HTR-8/SVneo (cell line): ENCODE measurements around the gene FTH1.

ENCODE experiments used
- DNase-seq: peaks from one replicate; pipeline ENCODE4 v3.0.0; 2011; ENCODE audit warnings: low spot score, mixed read lengths; ENCODE audit not compliant: insufficient read length
- FAIRE-seq: peaks from 2 replicates; lab custom pipeline; 2011; peaks lifted over from hg19 to GRCh38; lab: Jason Lieb, UNC

The FTH1 gene

GRCh38 chr11:61980783-61981541, 13.5 kb upstream of the FTH1 start:
- FAIRE-seq (no peak), DNase-seq (no peak)

- no peak for DNase-seq
- no peak for FAIRE-seq
Measured at GRCh38 chr11:61978703-61979661, 11.5 kb upstream of the FTH1 start.

GRCh38 chr11:61976813-61977475, 9.5 kb upstream of the FTH1 start:
- no peak for DNase-seq
- no peak for FAIRE-seq

- no peak for DNase-seq
- no peak for FAIRE-seq
Measured at GRCh38 chr11:61976420-61976800, 9.0 kb upstream of the FTH1 start.

GRCh38 chr11:61975638-61976419, 8.4 kb upstream of the FTH1 start:
- FAIRE-seq: no peak
- DNase-seq: no peak

- DNase-seq (no peak), FAIRE-seq (no peak)
Measured at GRCh38 chr11:61974766-61975631, 7.6 kb upstream of the FTH1 start.

- no peak for DNase-seq
- FAIRE-seq: no peak
Measured at GRCh38 chr11:61973476-61974162, 6.2 kb upstream of the FTH1 start.

GRCh38 chr11:61972672-61973475, 5.4 kb upstream of the FTH1 start:
- no peak for FAIRE-seq
- no peak for DNase-seq

- DNase-seq: no peak
- no peak for FAIRE-seq
Measured at GRCh38 chr11:61972112-61972671, 4.8 kb upstream of the FTH1 start.

GRCh38 chr11:61971248-61972111, 4.0 kb upstream of the FTH1 start:
- FAIRE-seq (no peak), DNase-seq (peak; percentile 83)

- DNase-seq (no peak), FAIRE-seq (no peak)
Measured at GRCh38 chr11:61969838-61970662, 2.6 kb upstream of the FTH1 start.

GRCh38 chr11:61969391-61969758, 1.9 kb upstream of the FTH1 start:
- no peak for FAIRE-seq
- DNase-seq: no peak

- DNase-seq: no peak
Measured at GRCh38 chr11:61968758-61969390, 1.4 kb upstream of the FTH1 start.

GRCh38 chr11:61967924-61968757, 707 bp upstream of the FTH1 start:
- no peak for FAIRE-seq
- no peak for DNase-seq

More at GRCh38 chr11:61968758-61969390, 1.4 kb upstream of the FTH1 start:
- FAIRE-seq: no peak
